NCI-H69 (cell line): Measurements from ENCODE around the gene MEP1A.
A peak's percentile ranks its signal among the peaks of the same experiment; 100 is the strongest.

Source experiments
- DNase-seq: peaks from one replicate; lab custom pipeline; 2025; lab: John Stamatoyannopoulos, UW

MEP1A gene

GRCh38 chr6:46776070-46776712 lies 17.0 kb upstream of the MEP1A start:
- no peak for DNase-seq

- DNase-seq, result no peak
Observed at GRCh38 chr6:46777476-46778346, 15.5 kb upstream of the MEP1A start.

- peak; percentile 82 for DNase-seq
Observed at GRCh38 chr6:46781478-46782378, 11.5 kb upstream of the MEP1A start.

- no peak for DNase-seq
Observed at GRCh38 chr6:46784535-46784934, 8.7 kb upstream of the MEP1A start.

- DNase-seq, result no peak
Observed at GRCh38 chr6:46787871-46788540, 5.2 kb upstream of the MEP1A start.

- no peak for DNase-seq
Observed at GRCh38 chr6:46788791-46789190, 4.4 kb upstream of the MEP1A start.

- DNase-seq, result no peak
Observed at GRCh38 chr6:46789434-46790354, 3.5 kb upstream of the MEP1A start.

GRCh38 chr6:46790355-46790874 lies 2.8 kb upstream of the MEP1A start:
- no peak for DNase-seq

GRCh38 chr6:46792635-46793034 lies 554 bp upstream of the MEP1A start:
- DNase-seq, result no peak

GRCh38 chr6:46794068-46794467 lies 879 bp downstream of the MEP1A start:
- DNase-seq, result no peak

GRCh38 chr6:46795816-46796215 lies 2.6 kb downstream of the MEP1A start:
- no peak for DNase-seq

- no peak for DNase-seq
Observed at GRCh38 chr6:46796848-46797580, 3.8 kb downstream of the MEP1A start.

- no peak for DNase-seq
Observed at GRCh38 chr6:46799657-46800056, 6.5 kb downstream of the MEP1A start.

GRCh38 chr6:46808806-46809205 lies 15.6 kb downstream of the MEP1A start:
- DNase-seq, result no peak

GRCh38 chr6:46815130-46815529 lies 21.9 kb downstream of the MEP1A start:
- no peak for DNase-seq

GRCh38 chr6:46816626-46817025 lies 23.4 kb downstream of the MEP1A start:
- DNase-seq, result peak; percentile 44

GRCh38 chr6:46819561-46819960 lies 26.4 kb downstream of the MEP1A start:
- DNase-seq, result no peak

- DNase-seq, result no peak
Observed at GRCh38 chr6:46821458-46821881, 28.3 kb downstream of the MEP1A start.

- no peak for DNase-seq
Observed at GRCh38 chr6:46828939-46829338, 35.8 kb downstream of the MEP1A start.

GRCh38 chr6:46832816-46833215 lies 39.6 kb downstream of the MEP1A start:
- peak; percentile 62 for DNase-seq
